Measurements from ENCODE around the gene C8B.

The C8B gene

DNA sequence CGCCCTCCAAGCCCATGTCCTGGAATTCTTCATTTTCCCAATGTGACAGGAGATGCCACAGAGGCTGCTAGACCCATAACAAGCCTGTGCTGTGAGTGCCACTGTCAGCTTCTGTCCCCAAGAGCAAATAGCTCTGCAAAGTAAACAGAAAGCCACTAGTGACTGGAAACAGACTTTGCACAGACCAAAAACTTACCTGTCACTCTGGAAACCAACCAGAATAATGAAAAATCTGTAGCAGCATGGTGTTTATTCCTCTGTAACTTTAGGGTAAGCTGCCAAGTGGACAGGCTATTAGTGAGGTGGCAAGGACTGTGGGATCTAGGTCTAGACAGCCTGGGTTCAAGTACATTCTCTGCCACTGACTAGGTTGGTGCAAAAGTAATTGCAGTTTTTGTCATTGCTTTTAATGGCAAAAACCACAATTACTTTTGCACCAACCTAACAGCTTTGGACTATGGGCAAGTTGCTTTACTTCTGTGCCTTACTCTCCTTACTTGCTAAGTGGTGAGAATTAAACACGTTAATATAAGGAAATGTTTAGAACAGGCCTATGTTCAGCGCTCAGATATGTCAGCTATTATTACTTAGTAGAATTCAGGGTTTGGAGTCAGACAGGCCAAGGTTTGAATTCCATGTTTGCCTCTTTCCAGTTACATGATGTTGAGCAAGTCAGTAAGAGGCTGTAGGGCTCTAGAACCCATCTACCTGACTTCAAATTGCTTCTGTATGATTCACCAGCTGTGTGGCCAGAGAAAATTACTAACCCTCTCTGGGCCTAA is at the start of gene C8B:
Gene C8B, minus strand, starts transcription at position 100 of the 782 bp plus-strand sequence. Its CDS starts 67 bp downstream, at position 33.
- FAIRE-seq: peak; percentile 95

DNA sequence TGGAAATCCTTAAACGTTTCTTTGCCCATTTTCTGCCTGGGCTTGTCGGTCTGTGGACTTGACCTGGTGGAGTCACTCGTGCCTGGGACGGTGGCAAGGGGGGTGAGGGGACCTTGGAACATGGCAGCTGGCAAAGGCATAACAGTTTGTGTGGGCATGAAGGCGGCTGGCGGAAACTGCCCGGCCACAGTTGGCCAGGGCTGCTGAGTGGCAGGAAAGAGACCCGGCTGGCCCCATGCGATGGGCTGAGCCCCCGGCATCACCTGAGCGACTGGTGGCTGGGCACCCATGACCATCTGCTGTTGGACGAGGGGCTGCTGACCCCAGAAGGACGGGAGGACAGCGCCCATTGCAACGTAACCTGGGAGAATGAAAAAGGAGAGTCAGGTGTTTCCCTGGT is 49.3 kb upstream of the C8B start:
- no peak for FAIRE-seq

DNA sequence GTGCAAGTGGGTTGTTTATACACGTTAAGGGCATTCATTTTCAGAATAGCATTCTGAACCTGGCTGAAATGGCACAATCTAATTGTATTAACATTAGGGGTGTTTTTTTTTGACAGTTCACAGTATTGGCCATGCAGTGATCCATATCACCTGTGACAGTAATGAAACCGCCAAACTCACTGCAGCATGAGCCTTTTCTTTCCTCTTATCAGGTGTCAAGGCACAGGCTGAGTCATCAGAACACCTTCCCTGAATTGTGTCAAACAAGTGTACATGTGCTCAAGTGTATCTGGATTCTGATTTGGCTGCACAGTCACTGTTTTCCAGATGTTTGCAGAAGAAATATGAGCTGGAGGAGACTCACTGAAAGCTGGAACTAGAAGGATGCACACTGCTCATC is 47.7 kb upstream of the C8B start:
- FAIRE-seq: no peak

DNA sequence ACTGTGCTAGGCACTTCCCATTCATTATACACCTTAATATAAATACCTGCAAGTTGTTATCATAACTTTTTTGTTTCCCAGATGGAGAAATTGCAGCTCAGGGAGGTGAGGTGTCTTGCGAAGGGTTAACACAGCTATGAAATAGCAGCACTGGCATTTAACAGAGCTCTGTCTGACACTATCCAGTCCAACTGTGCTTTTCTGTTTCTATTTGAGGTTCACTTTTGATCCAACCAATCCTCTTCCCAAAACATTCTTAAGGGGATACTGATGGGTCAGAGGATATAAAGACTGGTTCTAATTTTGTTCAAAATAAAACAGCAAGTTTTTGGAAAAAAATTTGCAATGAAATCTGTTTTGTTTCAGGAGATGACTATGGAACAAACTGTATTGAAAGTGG is 46.5 kb upstream of the C8B start:
- FAIRE-seq: no peak

DNA sequence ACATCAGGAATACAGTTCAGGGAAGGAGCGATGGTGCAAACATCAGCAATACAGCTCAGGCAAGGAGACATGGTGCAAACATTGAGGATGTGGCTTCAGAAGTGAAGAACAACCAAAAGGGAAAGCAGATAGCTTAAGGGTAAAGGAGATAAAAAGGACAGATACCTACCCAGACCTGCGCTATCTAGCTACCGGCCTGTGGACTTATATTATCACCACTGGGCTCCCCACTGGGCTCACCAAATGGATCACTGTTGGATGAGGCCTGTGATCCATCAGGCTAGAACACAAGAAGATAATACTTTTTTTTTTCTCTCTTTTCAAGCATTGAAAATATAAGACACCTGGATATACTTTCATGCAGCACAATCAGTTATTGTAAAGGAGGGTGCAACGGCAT is 44.7 kb upstream of the C8B start:
- no peak for FAIRE-seq

DNA sequence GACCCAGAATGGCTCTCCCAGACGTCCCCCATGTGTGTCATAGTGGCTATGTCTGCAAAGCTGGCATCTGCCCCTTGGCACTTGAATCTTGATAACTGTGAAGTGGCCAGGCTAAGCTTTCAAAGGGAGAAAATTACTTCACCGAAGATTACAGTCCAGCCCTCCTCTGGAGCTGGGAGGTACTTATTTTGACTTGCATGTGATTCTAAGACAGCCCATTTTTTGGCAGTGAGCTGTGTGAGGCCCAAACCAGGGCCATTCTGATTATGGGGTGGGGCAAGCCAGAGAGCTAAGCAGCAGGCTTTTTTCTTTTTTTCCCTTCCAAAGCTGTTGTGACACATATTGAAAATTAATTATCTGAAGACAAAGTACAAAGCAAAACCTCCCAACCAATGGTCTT is 42.1 kb upstream of the C8B start:
- no peak for FAIRE-seq

DNA sequence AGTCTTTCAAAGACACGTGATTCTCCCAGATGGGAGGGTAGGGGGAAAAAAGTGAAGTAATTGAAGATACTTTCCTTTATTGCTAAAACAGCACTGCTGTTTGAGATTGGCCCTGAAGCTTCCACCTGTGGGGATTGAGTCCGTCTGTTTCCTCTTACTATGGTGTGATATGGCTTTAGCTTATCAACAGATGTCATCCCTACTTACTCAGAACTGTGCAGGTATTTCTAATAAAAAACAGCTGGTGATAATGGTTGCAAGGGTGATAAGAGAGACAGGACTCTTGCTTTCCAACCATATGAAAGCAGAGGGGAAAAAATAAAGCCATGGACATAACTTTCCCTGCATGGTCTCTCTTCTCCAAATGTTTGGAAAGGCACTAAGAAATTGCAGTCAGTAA is 41.7 kb upstream of the C8B start:
- no peak for FAIRE-seq

DNA sequence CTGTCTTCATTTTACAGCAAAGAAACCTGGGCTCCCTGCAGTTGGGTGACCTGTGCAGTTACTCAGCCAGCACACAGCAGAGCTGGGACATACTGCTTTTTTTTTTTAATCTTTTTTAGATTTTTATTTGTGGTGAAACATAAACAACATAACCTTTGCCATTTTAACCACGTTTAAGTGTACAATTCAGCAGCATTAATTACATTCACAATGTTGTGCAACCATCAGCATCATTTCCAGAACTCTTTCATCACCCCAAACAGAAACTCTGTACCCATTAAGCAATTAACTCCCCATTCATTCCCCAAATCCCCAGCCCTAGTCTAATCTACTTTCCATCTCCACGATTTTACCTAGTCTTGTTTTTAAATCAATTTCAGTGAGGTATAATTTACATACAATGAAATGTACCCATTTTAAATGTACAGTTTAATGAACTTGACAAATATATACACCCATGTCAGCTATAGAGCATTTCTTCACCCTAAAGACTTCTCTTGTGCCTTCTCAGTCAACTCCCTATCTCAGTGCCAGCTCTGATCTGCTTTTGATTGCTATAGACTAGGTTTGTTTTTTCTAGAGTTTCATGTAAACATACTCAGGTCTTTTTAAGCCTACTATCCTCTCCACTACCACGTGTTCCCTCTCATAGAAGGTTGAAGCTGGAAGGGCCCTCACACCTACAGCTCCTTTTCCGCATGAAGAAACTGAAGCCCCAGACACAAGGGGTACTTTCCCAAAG is 37.8 kb upstream of the C8B start:
- FAIRE-seq: no peak

DNA sequence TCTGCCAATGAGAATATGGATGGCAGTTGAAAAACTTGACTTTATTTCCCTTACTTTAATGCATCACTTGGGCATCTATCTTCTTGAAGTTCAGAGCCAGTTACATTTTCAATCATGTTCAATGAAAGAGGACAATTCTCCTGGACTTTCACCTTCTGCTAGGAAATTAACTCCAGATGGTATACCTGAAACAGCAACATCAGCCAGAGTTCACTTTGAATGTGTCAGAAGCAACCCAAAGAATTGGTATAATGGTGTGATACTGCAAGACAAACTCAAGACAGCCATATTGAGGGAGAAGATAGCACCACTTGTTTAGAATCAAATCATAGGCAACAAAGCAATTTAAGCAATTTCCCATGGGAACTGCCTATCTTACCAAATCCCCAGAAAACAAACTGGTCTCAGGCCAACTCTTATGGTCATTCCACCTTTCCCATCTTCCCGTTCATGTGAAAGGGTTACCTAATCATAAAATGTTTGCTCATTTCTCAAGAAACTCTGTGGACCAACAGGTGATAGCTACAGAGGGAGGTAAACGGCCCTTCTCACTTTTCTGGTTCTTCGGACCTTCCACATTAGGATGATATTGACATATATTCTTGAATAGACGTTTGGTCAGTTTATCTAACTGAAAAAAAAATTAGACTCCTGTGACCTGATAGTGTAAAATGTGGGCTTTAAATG is 29.7 kb upstream of the C8B start:
- no peak for FAIRE-seq

DNA sequence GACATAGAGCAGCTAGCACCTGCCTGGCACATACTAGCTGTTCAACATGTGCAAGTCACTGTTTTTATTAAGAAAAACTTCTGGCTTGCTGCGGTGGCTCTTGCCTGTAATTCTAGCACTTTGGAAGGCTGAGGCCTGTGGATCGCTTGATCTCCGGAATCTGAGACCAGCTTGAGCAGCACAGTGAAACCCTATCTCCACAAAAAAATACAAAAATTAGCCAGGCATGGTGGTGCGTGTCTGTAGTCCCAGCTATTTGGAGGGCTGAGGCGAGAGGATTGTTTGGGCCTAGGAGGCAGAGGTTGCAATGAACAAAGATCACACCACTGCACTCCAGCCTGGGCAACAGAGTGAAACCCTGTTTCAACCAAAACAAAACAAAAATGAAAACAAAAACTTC is 27.7 kb upstream of the C8B start:
- no peak for FAIRE-seq

DNA sequence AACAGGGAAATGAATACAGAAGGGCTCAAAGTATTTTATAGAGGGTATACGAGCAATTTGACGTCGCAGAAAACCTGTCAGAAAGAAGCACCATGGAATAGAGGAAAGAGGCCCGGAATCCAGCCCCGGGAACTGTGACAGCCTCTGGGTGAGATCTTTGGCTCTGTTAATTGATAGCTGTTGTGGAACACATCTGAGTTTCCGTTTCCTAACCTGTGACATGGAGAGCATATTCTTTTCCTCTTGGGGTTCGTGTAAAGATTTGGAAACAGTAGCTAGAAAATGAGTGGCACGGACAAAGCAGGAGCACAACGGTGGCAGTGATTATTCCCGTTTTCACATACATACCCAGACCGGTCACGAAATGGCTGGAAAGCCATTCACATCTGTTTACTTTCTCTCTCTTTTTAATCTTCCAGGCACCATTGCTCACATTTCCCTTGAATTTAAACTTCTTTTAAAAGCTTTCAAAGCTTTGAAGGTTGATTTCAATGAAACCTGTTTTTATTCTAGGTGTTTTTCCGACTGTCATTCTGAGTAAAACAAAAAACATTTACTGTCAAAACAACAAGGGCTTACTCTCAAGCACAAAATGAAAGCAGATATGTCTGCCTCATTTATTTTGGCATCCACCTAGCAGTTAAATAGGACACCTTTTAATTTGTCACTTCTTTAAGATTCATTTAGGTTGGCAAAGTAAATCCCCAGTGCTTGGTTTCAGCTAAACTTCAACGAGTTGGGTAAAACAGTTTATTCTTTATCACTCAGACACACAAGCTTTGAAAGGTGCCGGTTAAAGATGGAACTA is 26.7 kb upstream of the C8B start:
- no peak for FAIRE-seq

DNA sequence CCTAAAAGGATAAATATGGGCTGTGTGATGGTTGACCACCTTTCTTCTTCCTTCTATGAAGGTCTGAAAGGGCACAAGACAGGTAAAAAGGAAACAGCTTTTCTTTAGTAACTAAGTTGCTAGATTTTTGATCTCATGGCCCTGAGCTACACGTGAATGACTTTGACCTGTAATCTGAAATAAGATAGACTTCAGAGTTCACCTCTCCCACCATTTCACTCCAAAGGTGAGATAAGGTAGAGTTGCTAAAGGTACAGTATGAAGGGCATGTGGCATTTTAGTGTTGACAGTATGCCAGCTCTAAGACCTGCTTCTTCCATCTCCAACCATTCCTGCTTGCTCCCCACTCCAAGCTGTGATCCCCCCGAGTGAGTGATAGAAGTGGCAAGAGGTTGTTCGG is 25.8 kb upstream of the C8B start:
- FAIRE-seq: no peak

DNA sequence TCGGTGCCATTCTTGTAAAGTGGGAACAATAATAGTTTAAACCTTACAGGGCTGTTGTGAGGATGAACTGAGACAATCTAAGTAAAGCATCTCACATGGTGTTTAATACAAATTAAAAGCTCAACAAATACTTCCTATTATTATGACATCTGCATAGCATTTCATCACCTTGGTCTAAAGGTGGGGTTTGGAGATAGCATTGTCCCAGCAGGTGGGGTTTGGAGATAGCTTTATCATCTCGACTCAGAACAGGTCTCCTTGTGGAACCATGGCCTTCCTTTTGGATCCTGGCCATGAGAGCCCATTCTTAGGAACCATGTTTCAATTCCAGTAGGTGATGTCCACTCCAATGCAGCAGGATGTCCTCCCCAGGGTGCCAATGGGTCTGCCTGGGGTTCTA is 20.6 kb upstream of the C8B start:
- FAIRE-seq: no peak

DNA sequence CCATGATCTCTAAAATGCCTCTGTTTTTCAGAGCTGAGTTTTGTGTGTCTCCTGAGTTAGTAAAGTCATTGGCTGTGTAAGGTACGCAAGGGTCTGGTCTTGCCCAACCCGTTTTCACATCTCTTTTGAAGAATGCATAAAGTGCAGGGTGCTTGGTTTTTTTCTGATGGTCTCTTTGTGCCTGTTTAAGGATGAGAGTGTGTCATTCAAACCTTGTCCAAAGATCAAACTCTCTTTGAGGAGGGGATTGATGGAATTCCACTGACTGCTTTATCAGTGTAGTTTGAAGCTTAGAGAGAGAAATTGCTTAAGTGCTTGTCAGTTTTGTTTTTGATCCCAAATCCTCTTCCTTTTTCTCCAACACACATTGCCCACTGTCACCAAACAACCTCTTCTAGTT is 20.0 kb upstream of the C8B start:
- no peak for FAIRE-seq

DNA sequence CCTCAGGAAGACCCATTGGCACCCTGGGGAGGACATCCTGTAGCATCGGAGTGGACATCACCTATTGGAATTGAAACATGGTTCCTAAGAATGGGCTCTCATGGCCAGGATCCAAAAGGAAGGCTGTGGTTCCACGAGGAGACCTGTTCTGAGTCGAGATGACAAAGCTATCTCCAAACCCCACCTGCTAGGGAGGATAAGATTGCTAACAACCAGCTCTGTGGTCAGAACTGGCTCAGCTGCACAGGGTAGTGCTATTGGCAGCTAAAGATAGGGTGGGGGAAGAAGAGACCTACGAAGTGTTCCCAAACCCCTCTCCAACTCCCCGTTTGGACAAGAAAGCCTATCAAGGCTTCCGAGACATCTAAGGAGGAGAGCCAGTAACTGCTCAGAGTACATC is 17.7 kb upstream of the C8B start:
- FAIRE-seq: no peak

DNA sequence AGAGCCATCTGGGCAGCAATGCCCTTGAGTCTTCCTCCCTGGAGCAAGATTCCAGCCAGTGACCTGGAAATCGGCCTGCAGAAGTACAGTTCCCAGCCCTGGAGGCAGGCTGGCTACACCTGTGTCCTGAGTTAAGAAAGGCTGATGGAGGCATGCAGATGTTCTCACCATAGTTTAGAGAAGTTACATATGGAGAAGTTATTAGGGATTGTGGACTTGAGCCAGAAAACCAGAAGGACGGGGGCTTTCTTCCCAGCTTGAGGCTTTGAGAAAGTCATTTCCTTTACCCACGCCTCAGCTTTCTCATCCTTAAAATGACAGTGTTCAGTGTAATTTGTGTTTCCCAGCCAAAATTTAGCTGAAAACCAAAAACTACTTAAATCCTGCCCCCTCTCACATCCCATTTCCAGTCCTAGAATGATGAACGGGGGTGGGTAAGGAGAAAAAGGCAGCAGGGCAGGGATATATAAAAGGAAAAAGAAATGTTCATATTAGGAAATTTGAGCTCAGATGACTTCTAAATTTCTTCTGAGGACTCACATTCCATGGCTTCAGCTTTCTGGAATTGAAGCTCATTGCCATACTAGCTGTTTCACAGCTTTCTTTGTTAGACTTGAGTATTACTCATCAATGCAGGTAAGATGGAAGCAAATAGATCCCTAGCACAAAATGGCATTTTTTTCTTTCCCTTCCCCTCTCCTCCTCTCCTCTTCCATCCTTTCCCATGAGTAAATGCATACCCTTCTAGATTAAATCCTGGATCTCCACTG is 14.4 kb upstream of the C8B start:
- no peak for FAIRE-seq

DNA sequence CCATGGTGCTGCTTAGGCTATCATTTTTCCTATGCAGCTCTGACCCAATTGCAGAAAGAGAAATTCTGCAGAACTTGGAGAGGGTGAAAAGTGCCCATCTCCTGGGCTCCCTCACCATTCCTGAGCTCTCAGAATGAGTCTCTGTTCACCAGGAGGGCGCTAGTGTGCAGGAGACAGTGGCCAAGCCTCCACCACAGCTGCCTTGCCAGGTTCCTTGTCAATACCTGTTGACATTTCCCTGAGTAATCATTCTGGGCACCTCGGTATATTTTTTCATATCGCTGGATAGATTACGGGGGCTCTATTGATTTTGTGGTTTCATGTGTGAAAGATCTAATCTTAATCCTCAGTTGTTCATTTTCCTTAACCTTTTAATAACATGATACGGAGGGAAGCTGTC is 13.0 kb upstream of the C8B start:
- no peak for FAIRE-seq

DNA sequence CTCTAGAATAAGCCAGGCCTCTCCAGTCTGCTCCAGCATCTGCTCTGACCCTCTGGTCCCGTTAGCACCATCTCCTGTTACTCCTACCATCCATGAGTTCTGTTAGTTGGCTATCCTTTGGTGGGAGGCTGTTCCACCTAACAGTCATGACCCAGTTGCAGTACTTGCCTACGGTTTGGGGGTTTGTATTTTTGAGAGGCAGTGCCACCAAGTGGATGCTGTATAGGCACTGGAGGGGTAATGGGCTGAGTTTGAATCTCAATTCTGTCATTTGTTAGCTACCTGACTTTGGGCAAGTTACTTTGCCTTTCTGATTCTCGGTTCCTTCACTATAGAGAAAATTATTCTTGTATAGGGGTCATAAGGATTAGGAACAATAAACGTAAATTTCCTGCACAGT is 12.1 kb upstream of the C8B start:
- FAIRE-seq: no peak

DNA sequence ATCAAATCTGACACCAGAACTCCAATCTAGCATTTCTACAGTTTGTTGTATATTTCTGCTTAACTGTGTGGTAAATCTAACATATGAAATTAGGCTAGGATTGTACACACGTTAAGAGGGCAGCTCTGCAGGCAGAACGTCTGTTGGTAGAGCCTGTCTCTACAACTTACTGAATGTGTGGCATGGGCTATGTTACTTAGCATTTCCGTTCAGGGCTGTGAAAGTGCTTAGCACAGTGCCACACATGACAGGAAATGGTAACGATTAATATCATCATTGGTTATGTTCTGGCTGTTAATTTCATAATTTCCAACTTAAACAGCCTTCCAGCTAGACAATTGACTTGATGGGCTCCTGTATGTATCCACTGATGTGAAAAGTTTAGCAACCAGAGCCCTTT is 9.6 kb upstream of the C8B start:
- FAIRE-seq: no peak

DNA sequence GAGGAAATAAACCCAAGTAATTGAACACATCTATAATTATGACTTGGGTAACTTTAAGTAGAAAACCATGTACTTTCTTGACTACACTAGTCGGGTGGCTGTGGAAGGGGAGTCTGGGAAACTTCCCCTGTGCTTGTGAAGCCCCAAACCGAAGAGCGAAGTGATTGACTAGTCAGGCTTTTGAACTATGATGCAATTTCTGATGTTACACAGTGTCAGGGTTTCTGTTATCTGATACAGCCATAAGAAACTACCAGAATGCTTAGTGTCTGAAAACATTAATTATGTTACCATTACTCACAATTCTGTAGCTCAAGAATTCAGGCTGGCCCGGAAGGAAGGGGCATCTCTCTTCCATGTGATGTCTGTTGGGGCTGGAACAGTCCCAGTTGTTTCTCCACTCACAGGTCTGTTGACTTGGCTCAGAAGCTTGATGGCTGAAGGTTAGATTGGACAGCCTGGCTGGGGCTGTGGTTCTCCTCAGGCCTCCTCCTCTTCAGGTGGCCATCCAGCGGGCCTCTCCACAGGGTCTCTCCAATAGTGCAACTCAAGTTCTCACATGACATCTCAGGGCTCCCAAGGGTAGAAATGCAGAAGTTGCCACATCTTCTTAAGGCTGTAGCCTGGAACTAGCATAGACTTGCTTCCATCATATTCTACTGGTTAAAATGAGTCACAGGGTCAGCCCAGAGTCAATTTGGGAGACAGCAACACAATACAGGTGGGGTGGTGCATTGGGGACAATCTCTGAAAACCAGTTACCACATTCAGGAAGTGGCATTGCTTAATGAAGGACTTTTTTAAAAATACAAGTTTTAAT is 8.3 kb upstream of the C8B start:
- FAIRE-seq: no peak

DNA sequence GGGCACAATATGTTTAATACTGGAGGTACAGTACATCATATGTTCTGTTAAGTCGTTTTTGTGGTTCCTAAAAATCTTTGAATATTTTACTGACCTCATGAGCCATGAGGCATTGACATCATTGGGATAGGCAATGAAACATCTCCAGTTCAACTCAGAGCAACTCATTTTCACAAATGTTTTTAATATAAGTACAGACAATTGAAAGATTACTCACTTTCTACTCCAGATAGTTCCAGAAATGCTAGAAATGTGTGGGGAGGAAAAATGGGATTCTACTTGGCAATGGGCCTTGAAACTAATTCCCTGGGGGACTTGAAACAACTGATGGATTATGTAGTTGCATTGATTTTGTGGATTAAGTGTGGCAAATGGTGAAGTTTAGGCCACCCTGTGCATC is 7.2 kb upstream of the C8B start:
- no peak for FAIRE-seq

DNA sequence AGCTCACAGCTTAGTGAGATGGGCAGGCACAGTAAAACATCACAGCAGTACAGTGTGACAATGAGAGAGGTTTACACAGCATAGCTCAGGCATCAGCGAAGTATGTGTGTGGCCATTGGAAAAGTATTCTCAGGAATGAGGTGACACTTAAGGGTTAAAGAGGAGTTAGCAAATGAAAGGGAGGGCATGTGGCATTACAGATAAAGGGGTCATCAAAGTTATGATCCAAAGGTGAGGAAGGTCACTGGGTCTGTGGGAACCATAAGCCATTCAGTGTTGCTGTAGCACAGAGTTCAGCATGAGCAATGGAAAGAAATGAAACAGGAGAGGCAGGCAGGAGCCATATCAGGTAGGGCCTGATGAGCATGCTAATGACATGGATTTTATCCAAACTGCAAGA is 4.5 kb upstream of the C8B start:
- no peak for FAIRE-seq
